H1 (cell line): ENCODE data around the gene BPIFB3.

Source experiments
- CEBPB ChIP-seq: IDR thresholded peaks from 2 replicates; pipeline ENCODE4 v1.6.1; 2012; ENCODE audit warnings: low read depth, low read length
- CREB1 ChIP-seq: IDR thresholded peaks from 2 replicates; pipeline ENCODE4 v1.6.1; 2012; ENCODE audit warnings: inconsistent platforms
- POLR2A ChIP-seq, 2 experiments: IDR thresholded peaks; 1 replicate in 1 of 2; 2 replicates in 1 of 2; pipeline ENCODE4 v1.6.1; 2011; ENCODE audit warnings: low read depth in 2 of 2, low read length in 2 of 2, mild to moderate bottlenecking in 2 of 2; ENCODE audit errors: control extremely low read depth in 1 of 2
- SIN3A ChIP-seq, 2 experiments: IDR thresholded peaks in 1 of 2; conservative IDR thresholded peaks in 1 of 2; 2 replicates each; pipeline ENCODE4 v1.6.1; 2011 to 2012; ENCODE audit warnings: low read length in 2 of 2, improper control_type of control experiment in 1 of 2, low read depth in 1 of 2, mild to moderate bottlenecking in 1 of 2
- SP1 ChIP-seq: IDR thresholded peaks from 2 replicates; pipeline ENCODE4 v1.6.1; 2011; ENCODE audit warnings: low read depth, low read length
- TAF1 ChIP-seq: IDR thresholded peaks from 2 replicates; pipeline ENCODE4 v1.6.1; 2011; ENCODE audit warnings: mild to moderate bottlenecking, low read depth, low read length
- TF ChIP-seq, protein P1 (sequence below), 3 experiments: IDR thresholded peaks; 1 replicate in 2 of 3; 2 replicates in 1 of 3; pipeline versions ENCODE4 v1.5.1 to v1.6.1; 2011; ENCODE audit warnings: low read length in 3 of 3, mild to moderate bottlenecking in 3 of 3, inconsistent platforms in 2 of 3, low read depth in 1 of 3, moderate library complexity in 1 of 3; ENCODE audit not compliant: insufficient read depth in 1 of 3; ENCODE audit errors: control extremely low read depth in 1 of 3

DNA sequence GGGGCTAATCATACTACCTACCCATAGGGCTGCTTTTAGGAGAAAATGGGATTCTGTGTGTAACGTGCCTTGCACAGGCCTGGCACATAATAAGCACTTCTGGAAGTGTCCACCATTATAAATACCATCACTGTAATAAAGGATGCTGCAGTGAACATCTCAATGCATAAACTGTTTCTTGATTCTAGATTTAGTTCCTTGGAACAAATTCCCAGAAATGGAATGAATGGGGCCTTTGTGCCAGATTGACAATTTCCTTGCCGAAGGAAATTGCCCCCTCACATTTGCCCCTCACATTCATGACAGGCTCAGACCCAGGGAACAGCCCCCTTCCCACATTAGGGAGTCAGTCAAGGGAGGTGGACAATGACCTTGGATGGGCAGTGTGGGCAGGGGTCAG, 55.0 kb downstream of the BPIFB3 start:
- TF ChIP-seq CEBPB (no peak), POLR2A (IDR thresholded peaks at IDR 0.05; ENCODE audit: control extremely low read depth in 1 of 2, low read depth in 2 of 2, low read length in 2 of 2) (no peak), CREB1 (no peak), SIN3A (conservative IDR thresholded peaks at IDR 0.05 in 1 of 2, IDR thresholded peaks at IDR 0.05 in 1 of 2; ENCODE audit: low read depth in 1 of 2, low read length in 2 of 2) (no peak), TAF1 (no peak), SP1 (no peak)
- TF ChIP-seq, protein P1, sequence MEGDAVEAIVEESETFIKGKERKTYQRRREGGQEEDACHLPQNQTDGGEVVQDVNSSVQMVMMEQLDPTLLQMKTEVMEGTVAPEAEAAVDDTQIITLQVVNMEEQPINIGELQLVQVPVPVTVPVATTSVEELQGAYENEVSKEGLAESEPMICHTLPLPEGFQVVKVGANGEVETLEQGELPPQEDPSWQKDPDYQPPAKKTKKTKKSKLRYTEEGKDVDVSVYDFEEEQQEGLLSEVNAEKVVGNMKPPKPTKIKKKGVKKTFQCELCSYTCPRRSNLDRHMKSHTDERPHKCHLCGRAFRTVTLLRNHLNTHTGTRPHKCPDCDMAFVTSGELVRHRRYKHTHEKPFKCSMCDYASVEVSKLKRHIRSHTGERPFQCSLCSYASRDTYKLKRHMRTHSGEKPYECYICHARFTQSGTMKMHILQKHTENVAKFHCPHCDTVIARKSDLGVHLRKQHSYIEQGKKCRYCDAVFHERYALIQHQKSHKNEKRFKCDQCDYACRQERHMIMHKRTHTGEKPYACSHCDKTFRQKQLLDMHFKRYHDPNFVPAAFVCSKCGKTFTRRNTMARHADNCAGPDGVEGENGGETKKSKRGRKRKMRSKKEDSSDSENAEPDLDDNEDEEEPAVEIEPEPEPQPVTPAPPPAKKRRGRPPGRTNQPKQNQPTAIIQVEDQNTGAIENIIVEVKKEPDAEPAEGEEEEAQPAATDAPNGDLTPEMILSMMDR (IDR thresholded peaks at IDR 0.05; ENCODE audit: control extremely low read depth in 1 of 3, insufficient read depth in 1 of 3, low read depth in 1 of 3, low read length in 3 of 3), result no peak
